ENCODE results near the gene EMILIN2. TPM values are rescaled to one million over a fixed set of nuclear protein-coding genes. Genes with fewer than 3 reads are reported as not detected.

Gene EMILIN2
- polyA plus RNA-seq, 1 donor (not counting 4 experiments of a cell fraction or from before 2014, with no cell fraction given), result 0.07 TPM

- dilution Hi-C loops (cut with MboI; ENCODE audit: extremely low pct_ligation_motif_present, low sequenced_read_pairs), result no loop called here
- Histone ChIP-seq H3K4me2 (ENCODE audit: control insufficient read depth, extremely low read depth, insufficient read depth, low read depth, low read length) (no peak overlapping the region), H2AFZ (ENCODE audit: control insufficient read depth, low read length) (no peak overlapping the region), H3K79me2 (ENCODE audit: control insufficient read depth, insufficient read depth, low read length) (no peaks in the 10 kb centered on the region), H3K4me1 (ENCODE audit: control insufficient read depth, extremely low read depth, insufficient read depth, low read length) (no peaks in the 10 kb centered on the region), H3K27me3 (ENCODE audit: control insufficient read depth, extremely low read depth, insufficient read depth, low read length) (no peaks in the 10 kb centered on the region), H3K9ac (ENCODE audit: control insufficient read depth, extremely low read depth, insufficient read depth, low read length) (no peak overlapping the region), H3K27ac (ENCODE audit: control insufficient read depth, insufficient read depth, low read length) (no peak overlapping the region), H3K9me1 (ENCODE audit: control insufficient read depth, extremely low read depth, insufficient read depth, low read length) (no peaks in the 10 kb centered on the region), H3K9me3 (ENCODE audit: control insufficient read depth, low read depth, low read length) (no peaks in the 10 kb centered on the region), H3K36me3 (ENCODE audit: control insufficient read depth in 2 of 2, extremely low read depth in 1 of 2, insufficient read depth in 2 of 2, low read length in 2 of 2) (peaks cover 0 to 7% of the 10 kb centered on the region in 2 experiments), H3K4me3 (ENCODE audit: control insufficient read depth in 2 of 3, extremely low read depth in 1 of 3, insufficient read depth in 2 of 3, low read depth in 1 of 3, low read length in 3 of 3) (no peak overlapping the region), H4K20me1 (ENCODE audit: control insufficient read depth, extremely low read depth, insufficient read depth, low read length) (no peaks in the 10 kb centered on the region)
- TF ChIP-seq, protein P1, sequence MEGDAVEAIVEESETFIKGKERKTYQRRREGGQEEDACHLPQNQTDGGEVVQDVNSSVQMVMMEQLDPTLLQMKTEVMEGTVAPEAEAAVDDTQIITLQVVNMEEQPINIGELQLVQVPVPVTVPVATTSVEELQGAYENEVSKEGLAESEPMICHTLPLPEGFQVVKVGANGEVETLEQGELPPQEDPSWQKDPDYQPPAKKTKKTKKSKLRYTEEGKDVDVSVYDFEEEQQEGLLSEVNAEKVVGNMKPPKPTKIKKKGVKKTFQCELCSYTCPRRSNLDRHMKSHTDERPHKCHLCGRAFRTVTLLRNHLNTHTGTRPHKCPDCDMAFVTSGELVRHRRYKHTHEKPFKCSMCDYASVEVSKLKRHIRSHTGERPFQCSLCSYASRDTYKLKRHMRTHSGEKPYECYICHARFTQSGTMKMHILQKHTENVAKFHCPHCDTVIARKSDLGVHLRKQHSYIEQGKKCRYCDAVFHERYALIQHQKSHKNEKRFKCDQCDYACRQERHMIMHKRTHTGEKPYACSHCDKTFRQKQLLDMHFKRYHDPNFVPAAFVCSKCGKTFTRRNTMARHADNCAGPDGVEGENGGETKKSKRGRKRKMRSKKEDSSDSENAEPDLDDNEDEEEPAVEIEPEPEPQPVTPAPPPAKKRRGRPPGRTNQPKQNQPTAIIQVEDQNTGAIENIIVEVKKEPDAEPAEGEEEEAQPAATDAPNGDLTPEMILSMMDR (optimal IDR thresholded peaks at IDR 0.05 in 1 of 3, IDR thresholded peaks at IDR 0.05 in 1 of 3, conservative IDR thresholded peaks at IDR 0.05 in 1 of 3; ENCODE audit: extremely low read depth in 1 of 3, insufficient read depth in 2 of 3, low read length in 3 of 3), result no peak
- TF ChIP-seq EZH2 (IDR thresholded peaks at IDR 0.05; ENCODE audit: low read length), result no peak
- DNase-seq (ENCODE audit: low read depth, low spot score) (no peak), FAIRE-seq (no peak)
These were observed 76.7 kb downstream of the EMILIN2 start for GRCh38 chr18:2923464-2923863.

GRCh38 chr18:2924920-2925319, 78.1 kb downstream of the EMILIN2 start:
- dilution Hi-C loops (cut with MboI; ENCODE audit: extremely low pct_ligation_motif_present, low sequenced_read_pairs), result no loop called here

More at GRCh38 chr18:2924920-2925319, 78.1 kb downstream of the EMILIN2 start:
- TF ChIP-seq EZH2 (IDR thresholded peaks at IDR 0.05; ENCODE audit: low read length), result no peak
- TF ChIP-seq, protein P1 (optimal IDR thresholded peaks at IDR 0.05 in 1 of 3, IDR thresholded peaks at IDR 0.05 in 1 of 3, conservative IDR thresholded peaks at IDR 0.05 in 1 of 3; ENCODE audit: extremely low read depth in 1 of 3, insufficient read depth in 2 of 3, low read length in 3 of 3), result no peak
- no peak overlapping the region for H3K27ac ChIP-seq (ENCODE audit: control insufficient read depth, insufficient read depth, low read length)
- no peak for DNase-seq (ENCODE audit: low read depth, low spot score)
- no peak overlapping the region for H3K9ac ChIP-seq (ENCODE audit: control insufficient read depth, extremely low read depth, insufficient read depth, low read length)
- no peaks in the 10 kb centered on the region for H3K79me2 ChIP-seq (ENCODE audit: control insufficient read depth, insufficient read depth, low read length)
- no peaks in the 10 kb centered on the region for H4K20me1 ChIP-seq (ENCODE audit: control insufficient read depth, extremely low read depth, insufficient read depth, low read length)
- no peak overlapping the region for H3K4me2 ChIP-seq (ENCODE audit: control insufficient read depth, extremely low read depth, insufficient read depth, low read depth, low read length)
- FAIRE-seq, result no peak
- H3K9me3 ChIP-seq (ENCODE audit: control insufficient read depth, low read depth, low read length), result no peaks in the 10 kb centered on the region
- H3K27me3 ChIP-seq (ENCODE audit: control insufficient read depth, extremely low read depth, insufficient read depth, low read length), result no peaks in the 10 kb centered on the region
- no peak overlapping the region for H2AFZ ChIP-seq (ENCODE audit: control insufficient read depth, low read length)
- H3K9me1 ChIP-seq (ENCODE audit: control insufficient read depth, extremely low read depth, insufficient read depth, low read length), result no peaks in the 10 kb centered on the region
- no peaks in the 10 kb centered on the region for H3K4me1 ChIP-seq (ENCODE audit: control insufficient read depth, extremely low read depth, insufficient read depth, low read length)
- H3K36me3 ChIP-seq (ENCODE audit: control insufficient read depth in 2 of 2, extremely low read depth in 1 of 2, insufficient read depth in 2 of 2, low read length in 2 of 2), result peaks cover 0 to 5% of the 10 kb centered on the region in 2 experiments
- no peak overlapping the region for H3K4me3 ChIP-seq (ENCODE audit: control insufficient read depth in 2 of 3, extremely low read depth in 1 of 3, insufficient read depth in 2 of 3, low read depth in 1 of 3, low read length in 3 of 3)

All from keratinocyte (primary cell).